Measurements from ENCODE around the gene HMGA1.

HMGA1 gene

GRCh38 chr6:34277763-34278112 lies 41.1 kb downstream of the HMGA1 start:
- Histone ChIP-seq H3K27me3 (ENCODE audit: control insufficient read depth, insufficient read depth, low read length) (no peaks in the 10 kb centered on the region), H3K36me3 (ENCODE audit: control insufficient read depth, insufficient read depth, low read length) (no peaks in the 10 kb centered on the region), H3K4me2 (ENCODE audit: low read length) (no peak overlapping the region), H3K4me3 (ENCODE audit: low read depth, low read length) (no peak overlapping the region), H3K9ac (no peak overlapping the region), H3K4me1 (peaks cover 7% of the 10 kb centered on the region), H2AFZ (no peak overlapping the region), H3K79me2 (no peaks in the 10 kb centered on the region), H3K27ac (no peak overlapping the region), H3K9me3 (ENCODE audit: control insufficient read depth, low read length) (no peaks in the 10 kb centered on the region)
- no peak for TF ChIP-seq CTCF (IDR thresholded peaks at IDR 0.05)

GRCh38 chr6:34278833-34279232 lies 42.2 kb downstream of the HMGA1 start:
- Histone ChIP-seq H3K4me3 (ENCODE audit: low read depth, low read length) (no peak overlapping the region), H3K79me2 (no peaks in the 10 kb centered on the region), H3K27ac (no peak overlapping the region), H3K27me3 (ENCODE audit: control insufficient read depth, insufficient read depth, low read length) (no peaks in the 10 kb centered on the region), H3K36me3 (ENCODE audit: control insufficient read depth, insufficient read depth, low read length) (no peaks in the 10 kb centered on the region), H3K4me1 (peaks cover 7% of the 10 kb centered on the region), H3K4me2 (ENCODE audit: low read length) (no peak overlapping the region), H2AFZ (no peak overlapping the region), H3K9me3 (ENCODE audit: control insufficient read depth, low read length) (no peaks in the 10 kb centered on the region), H3K9ac (no peak overlapping the region)
- no peak for TF ChIP-seq CTCF (IDR thresholded peaks at IDR 0.05)

GRCh38 chr6:34280216-34280615 lies 43.5 kb downstream of the HMGA1 start:
- Histone ChIP-seq H3K4me1 (peaks cover 7% of the 10 kb centered on the region), H3K27me3 (ENCODE audit: control insufficient read depth, insufficient read depth, low read length) (no peaks in the 10 kb centered on the region), H3K9me3 (ENCODE audit: control insufficient read depth, low read length) (no peaks in the 10 kb centered on the region), H3K4me3 (ENCODE audit: low read depth, low read length) (no peak overlapping the region), H3K9ac (no peak overlapping the region), H3K36me3 (ENCODE audit: control insufficient read depth, insufficient read depth, low read length) (no peaks in the 10 kb centered on the region), H3K79me2 (no peaks in the 10 kb centered on the region), H2AFZ (no peak overlapping the region), H3K27ac (no peak overlapping the region), H3K4me2 (ENCODE audit: low read length) (no peak overlapping the region)
- no peak for TF ChIP-seq CTCF (IDR thresholded peaks at IDR 0.05)

- Histone ChIP-seq H3K4me1 (peaks cover 4% of the 10 kb centered on the region), H3K27me3 (ENCODE audit: control insufficient read depth, insufficient read depth, low read length) (no peaks in the 10 kb centered on the region), H3K4me2 (ENCODE audit: low read length) (no peak overlapping the region), H3K79me2 (no peaks in the 10 kb centered on the region), H3K36me3 (ENCODE audit: control insufficient read depth, insufficient read depth, low read length) (no peaks in the 10 kb centered on the region), H3K27ac (no peak overlapping the region), H3K9me3 (ENCODE audit: control insufficient read depth, low read length) (no peaks in the 10 kb centered on the region), H3K9ac (no peak overlapping the region), H2AFZ (no peak overlapping the region), H3K4me3 (ENCODE audit: low read depth, low read length) (no peak overlapping the region)
- TF ChIP-seq CTCF (IDR thresholded peaks at IDR 0.05), result no peak
These were observed 45.1 kb downstream of the HMGA1 start for GRCh38 chr6:34281702-34282334.

All from parathyroid adenoma (tissue), 2 donors.